DMS79 treated with DMSO at 0.1 percent for 48 hours (cell line): ENCODE measurements around the gene CCR9.

Experiments
- DNase-seq: peaks from one replicate; lab custom pipeline; 2025; lab: John Stamatoyannopoulos, UW

Gene CCR9

DNA sequence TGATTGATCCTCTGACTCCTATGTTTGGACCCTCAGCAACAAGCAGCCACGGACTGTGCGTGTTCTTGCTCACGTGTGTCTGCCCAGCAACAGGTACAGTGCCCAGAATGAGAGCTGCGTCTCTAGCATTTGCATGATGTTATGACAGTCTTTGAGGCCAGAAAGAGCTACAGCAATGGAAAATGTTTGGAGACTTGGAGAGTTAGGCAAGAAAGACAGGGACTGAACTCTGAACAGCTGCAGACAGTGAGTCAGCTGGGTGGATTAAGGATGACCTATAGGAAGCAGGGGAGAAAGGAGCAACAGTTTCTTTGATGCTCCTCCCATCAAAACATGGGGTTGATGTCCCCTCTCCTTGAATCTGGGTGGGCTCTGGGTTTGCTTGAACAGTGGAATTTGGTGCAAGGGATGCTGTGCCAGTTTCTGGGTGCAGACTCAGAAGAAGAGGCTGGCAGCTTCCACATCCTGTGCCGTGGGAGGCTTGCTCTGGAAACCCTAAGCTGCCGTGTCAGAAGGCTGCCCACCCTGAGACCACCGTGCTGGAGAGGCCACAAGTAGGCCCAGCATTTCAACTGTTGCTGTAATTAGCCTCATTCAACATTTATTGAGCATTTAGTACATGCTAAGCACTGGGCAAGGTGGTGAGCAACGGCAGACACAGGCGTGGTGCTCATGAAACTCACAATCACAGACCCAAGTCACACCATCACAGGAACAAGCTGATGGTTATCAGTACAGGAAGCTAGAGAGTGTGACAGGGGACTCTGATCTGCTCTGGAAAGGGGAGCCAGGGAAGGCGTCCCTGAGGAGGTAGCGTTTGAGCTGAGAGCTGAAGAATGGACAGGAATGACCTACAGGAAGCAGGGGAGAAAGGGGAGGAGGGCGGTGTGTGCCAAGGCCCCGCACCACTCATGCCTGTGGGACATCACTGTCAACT, 21.7 kb downstream of the CCR9 start:
- DNase-seq: no peak

GRCh38 chr3:45908761-45909160, 22.4 kb downstream of the CCR9 start:
- DNase-seq: no peak

DNA sequence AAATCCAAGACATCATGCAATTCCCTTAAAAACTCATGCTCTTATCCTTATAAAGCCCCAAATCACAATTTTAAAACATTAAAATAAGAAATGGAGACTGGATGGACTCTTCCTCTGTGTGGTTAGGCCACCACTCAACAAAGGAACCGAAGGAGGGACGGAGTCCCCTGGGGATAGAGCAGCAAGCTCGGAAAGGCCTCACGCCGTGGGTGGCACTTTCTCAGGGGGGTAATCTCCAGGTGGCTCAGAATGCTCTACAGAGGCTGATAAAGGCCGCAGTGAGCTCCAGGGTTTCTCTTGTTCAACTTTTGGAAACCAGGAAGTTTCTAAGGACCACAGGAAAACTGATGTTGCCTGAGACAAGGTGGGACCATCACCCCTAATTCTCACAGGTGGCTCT, 23.2 kb downstream of the CCR9 start:
- no peak for DNase-seq

DNA sequence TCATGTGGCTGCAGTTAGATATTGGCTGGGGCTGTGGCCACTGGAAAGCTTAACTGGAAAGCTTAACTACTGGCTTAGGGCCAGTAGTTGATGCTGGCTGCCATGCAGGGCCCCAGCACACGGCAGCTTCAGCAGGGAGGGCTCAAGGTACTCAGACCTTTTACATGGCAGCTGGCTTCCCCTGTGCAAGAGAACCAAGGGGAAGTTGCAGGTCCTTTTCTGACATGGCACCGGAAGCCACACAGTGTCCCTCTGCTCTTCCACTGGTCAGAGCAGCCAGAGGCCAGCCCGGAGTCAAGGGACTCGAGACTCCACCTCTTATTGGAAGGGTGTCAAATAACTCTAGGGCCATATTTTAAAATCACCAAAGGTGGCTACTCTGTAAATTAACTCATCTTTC, 24.5 kb downstream of the CCR9 start:
- DNase-seq: no peak

GRCh38 chr3:45911511-45912226, 25.3 kb downstream of the CCR9 start:
- DNase-seq: no peak

- no peak for DNase-seq
These were observed 26.1 kb downstream of the CCR9 start for GRCh38 chr3:45912435-45912834.

DNA sequence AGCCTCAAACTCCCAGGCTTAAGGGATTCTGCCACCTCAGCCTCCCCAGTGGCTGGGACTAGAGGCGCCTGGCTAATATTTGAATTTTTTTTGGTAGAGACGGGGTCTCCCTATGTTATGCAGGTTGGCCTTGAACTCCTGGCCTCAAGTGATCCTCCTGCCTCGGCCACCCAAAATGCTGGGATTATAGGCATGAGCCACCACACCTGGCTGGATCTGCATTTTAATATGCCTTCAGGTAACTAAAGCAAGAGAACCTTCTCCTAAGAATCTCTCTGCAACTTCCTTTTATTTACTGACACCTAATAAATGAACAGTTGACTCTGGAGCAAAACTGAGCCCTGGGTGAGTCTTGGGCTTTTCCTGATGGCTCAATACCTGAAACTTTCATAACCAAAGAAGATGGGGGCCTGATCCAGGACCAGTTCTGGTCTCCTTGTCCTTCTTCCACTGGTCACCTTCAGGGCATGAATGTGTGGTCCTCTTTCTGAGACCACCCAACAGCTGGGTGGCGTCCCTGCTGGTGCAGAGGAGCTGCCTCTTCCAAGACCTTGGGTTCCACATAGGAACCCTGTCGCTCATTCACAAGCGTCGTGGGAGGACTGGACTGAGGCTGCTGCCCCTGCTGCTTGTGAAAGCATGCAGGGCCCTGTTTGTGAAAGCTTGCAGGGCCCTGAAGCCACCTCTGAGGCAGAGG, 28.2 kb downstream of the CCR9 start:
- no peak for DNase-seq

- DNase-seq: no peak
These were observed 28.7 kb downstream of the CCR9 start for GRCh38 chr3:45915059-45915439.

GRCh38 chr3:45915518-45916231, 29.3 kb downstream of the CCR9 start:
- no peak for DNase-seq

GRCh38 chr3:45917146-45917898, 31.0 kb downstream of the CCR9 start:
- peak; percentile 16 for DNase-seq

GRCh38 chr3:45921158-45922038, 35.1 kb downstream of the CCR9 start:
- no peak for DNase-seq

GRCh38 chr3:45922039-45922326, 35.6 kb downstream of the CCR9 start:
- no peak for DNase-seq

DNA sequence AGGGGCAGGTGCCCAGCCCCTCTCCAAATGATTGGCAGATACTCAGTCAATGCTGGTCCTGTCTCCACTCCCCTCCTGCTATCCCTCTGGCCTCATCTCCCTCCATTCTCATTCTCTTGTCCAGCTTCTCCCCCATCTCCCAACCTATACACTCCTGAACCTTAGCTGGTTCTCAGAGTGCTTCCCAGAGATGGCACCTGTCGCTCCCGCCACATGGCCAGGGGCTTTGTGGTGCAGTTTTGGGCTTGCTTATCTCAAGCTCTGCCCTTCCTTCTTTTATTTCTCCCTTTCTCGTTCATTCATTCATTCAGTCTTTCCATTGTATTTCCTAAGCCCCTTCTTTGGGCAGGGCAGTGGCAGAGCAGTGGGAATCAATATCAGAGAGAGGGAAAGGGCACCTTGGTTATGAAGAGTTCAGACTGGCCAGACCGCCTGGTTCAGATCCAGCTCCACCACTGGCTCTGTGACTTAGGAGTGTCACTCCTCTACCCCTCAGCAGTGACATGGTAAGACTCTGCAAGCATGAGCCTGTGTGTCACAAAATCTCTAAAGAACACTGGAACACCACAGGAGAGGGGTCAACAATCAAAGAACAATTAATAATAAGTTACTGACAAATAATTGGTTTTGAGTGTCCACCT, 36.7 kb downstream of the CCR9 start:
- no peak for DNase-seq

- DNase-seq: no peak
These were observed 37.4 kb downstream of the CCR9 start for GRCh38 chr3:45923755-45924154.

GRCh38 chr3:45927881-45928280, 41.5 kb downstream of the CCR9 start:
- no peak for DNase-seq

- no peak for DNase-seq
These were observed 42.8 kb downstream of the CCR9 start for GRCh38 chr3:45929042-45929679.

- no peak for DNase-seq
These were observed 45.2 kb downstream of the CCR9 start for GRCh38 chr3:45931496-45931895.

GRCh38 chr3:45932112-45932511, 45.8 kb downstream of the CCR9 start:
- DNase-seq: no peak

DNA sequence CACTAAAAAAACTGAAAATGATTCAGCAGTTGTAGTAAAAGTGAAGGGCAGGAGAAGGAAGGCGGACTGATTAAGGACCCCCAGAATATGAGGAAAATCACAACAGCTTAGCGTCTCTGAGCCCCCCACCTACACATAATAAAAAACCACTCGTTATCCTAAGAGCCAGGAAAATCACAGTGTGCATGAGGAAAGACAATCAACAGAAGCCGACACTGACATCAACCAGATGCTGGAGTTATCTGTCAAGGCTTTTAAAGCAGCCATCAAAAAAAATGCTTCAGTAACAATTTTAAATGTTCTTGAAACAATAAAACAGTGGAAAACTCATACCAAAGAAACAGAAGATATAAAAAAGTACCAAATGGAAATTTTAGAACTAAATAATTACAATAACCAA, 47.2 kb downstream of the CCR9 start:
- DNase-seq: no peak

DNA sequence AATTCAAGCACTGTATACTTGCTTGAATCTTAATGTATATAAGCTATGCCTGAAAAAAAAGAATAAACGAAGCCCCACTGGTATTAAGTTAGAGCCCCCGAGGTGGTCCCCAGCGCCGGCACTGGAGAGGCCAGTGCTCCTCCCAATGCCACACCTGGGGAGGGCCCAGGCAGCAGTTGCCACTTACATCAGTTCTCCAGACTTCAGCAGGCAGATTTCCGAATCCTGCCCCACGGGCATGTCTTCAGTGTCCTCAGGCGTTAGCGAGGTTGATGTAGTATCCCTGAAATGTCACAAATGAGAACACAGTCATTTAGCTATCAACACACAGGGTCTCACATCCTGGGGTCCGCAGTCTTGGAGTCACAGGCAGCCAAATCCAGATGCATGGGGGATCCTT, 49.9 kb downstream of the CCR9 start:
- DNase-seq: no peak
